GM12878 (cell line): ENCODE results near the gene ELK4. TPM values are rescaled to one million over a fixed set of nuclear protein-coding genes. Genes with fewer than 3 reads are reported as not detected.

ENCODE experiments used
- ATAC-seq: fragments of 200-7000 bp; cut with Tn5 transposase; 3 replicates; pipeline ENCODE4 v1.9.1; 2020; ENCODE audit warnings: mild to moderate bottlenecking, moderate library complexity
- BruUV-seq: library from RNA; stranded (reverse); fragments of 400-500 nt; replicated peaks from 2 replicates; lab custom pipeline; 2021; lab: Mats Ljungman, UMichigan
- CTCF ChIA-PET: fragments of 300-600 bp; sonication (Branson Sonifier 250); formaldehyde crosslinking; extraction: SDS; loops from one replicate; lab custom pipeline; 2021; ENCODE audit warnings: inconsistent platforms; lab: Yijun Ruan, JAX
- POLR2A ChIA-PET: fragments of 350-600 bp; formaldehyde crosslinking; extraction: SDS; loops from one replicate; lab custom pipeline; 2021; ENCODE audit warnings: inconsistent platforms; lab: Charles Lee
- RAD21 ChIA-PET: fragments of 300-600 bp; sonication (Branson Sonifier 250); formaldehyde crosslinking; loops from one replicate; lab custom pipeline; 2023; ENCODE audit warnings: antibody characterized with exemption; ENCODE audit not compliant: unreplicated experiment; lab: Charles Lee
- SMC1A ChIA-PET: fragments of 300-600 bp; sonication (Branson Sonifier 250); formaldehyde crosslinking; loops from one replicate; lab custom pipeline; 2023; ENCODE audit not compliant: unreplicated experiment, uncharacterized antibody; lab: Charles Lee
- DNase-seq: peaks from one replicate; pipeline ENCODE4 v3.0.0-alpha.2; 2011; ENCODE audit warnings: low read depth, low spot score
- FAIRE-seq: peaks from 3 replicates; lab custom pipeline; 2011; peaks lifted over from hg19 to GRCh38; lab: Jason Lieb, UNC
- H2AFZ ChIP-seq: 2 replicates; pipeline ENCODE4 v1.6.0; 2011; ENCODE audit warnings: low read depth, low read length, control low read depth; ENCODE audit not compliant: control insufficient read depth
- H3K27ac ChIP-seq: 2 replicates; pipeline ENCODE4 v1.5.1; 2011; ENCODE audit warnings: control low read depth; ENCODE audit not compliant: control insufficient read depth, insufficient read depth
- H3K27me3 ChIP-seq, 2 experiments: replicated peaks in 1 of 2; 2 replicates each; pipeline versions ENCODE4 v1.6.0 to v1.6.1; 2011; ENCODE audit warnings: low read length in 1 of 2; ENCODE audit not compliant: control insufficient read depth in 2 of 2, insufficient read depth in 2 of 2
- H3K36me3 ChIP-seq, 2 experiments: 2 replicates each; pipeline ENCODE4 v1.5.1; 2011; ENCODE audit warnings: low read length in 1 of 2; ENCODE audit not compliant: control insufficient read depth in 2 of 2, insufficient read depth in 2 of 2
- H3K4me1 ChIP-seq: 2 replicates; pipeline ENCODE4 v1.6.1; 2011; ENCODE audit warnings: mild to moderate bottlenecking, low read length, moderate library complexity, mixed read lengths; ENCODE audit not compliant: control insufficient read depth, insufficient read depth
- H3K4me2 ChIP-seq: 2 replicates; pipeline ENCODE4 v1.6.0; 2011; ENCODE audit warnings: control low read depth; ENCODE audit not compliant: control insufficient read depth, insufficient read depth
- H3K4me3 ChIP-seq: fragments of 200-600 bp; sonication (generic); 2 replicates; pipeline ENCODE4 v1.5.1; 2016
- H3K79me2 ChIP-seq: 2 replicates; pipeline ENCODE4 v1.6.0; 2011; ENCODE audit warnings: low read length; ENCODE audit not compliant: control insufficient read depth, insufficient read depth
- H3K9ac ChIP-seq: 2 replicates; pipeline ENCODE4 v1.8.0; 2011; ENCODE audit warnings: low read length, control low read depth, mixed read lengths; ENCODE audit not compliant: control insufficient read depth, insufficient read depth
- H3K9me3 ChIP-seq: replicated peaks from 3 replicates; pipeline ENCODE4 v1.5.1; 2011; ENCODE audit warnings: mild to moderate bottlenecking, low read length; ENCODE audit not compliant: control insufficient read depth, insufficient read depth
- H4K20me1 ChIP-seq: 2 replicates; pipeline ENCODE4 v1.6.0; 2011; ENCODE audit not compliant: control insufficient read depth, insufficient read depth
- BACH1 ChIP-seq: fragments of 450-650 bp; IDR thresholded peaks from 2 replicates; pipeline ENCODE4 v1.6.1; 2017; ENCODE audit warnings: mild to moderate bottlenecking, borderline replicate concordance
- CHD1 ChIP-seq: IDR thresholded peaks from 2 replicates; pipeline ENCODE4 v1.6.1; 2012; ENCODE audit warnings: low read depth, low read length, improper control_type of control experiment
- GATAD2B ChIP-seq: fragments of 450-650 bp; conservative IDR thresholded peaks from 2 replicates; pipeline ENCODE4 v1.6.1; 2017; ENCODE audit warnings: low read depth, mild to moderate bottlenecking, moderate library complexity
- NFYA ChIP-seq: IDR thresholded peaks from 2 replicates; pipeline ENCODE4 v1.6.1; 2011; ENCODE audit warnings: low read depth, mild to moderate bottlenecking, low read length, improper control_type of control experiment, borderline replicate concordance
- PML ChIP-seq: IDR thresholded peaks from 2 replicates; pipeline ENCODE4 v1.6.1; 2012; ENCODE audit warnings: low read length, inconsistent platforms
- RFX5 ChIP-seq: IDR thresholded peaks from 2 replicates; pipeline ENCODE4 v1.6.1; 2011; ENCODE audit warnings: low read depth, low read length, improper control_type of control experiment
- RUNX3 ChIP-seq: IDR thresholded peaks from 2 replicates; pipeline ENCODE4 v1.6.1; 2012; ENCODE audit warnings: low read length, inconsistent platforms
- SIN3A ChIP-seq: IDR thresholded peaks from 2 replicates; pipeline ENCODE4 v1.6.1; 2012; ENCODE audit warnings: low read depth, low read length, improper control_type of control experiment
- SMAD5 ChIP-seq: IDR thresholded peaks from 2 replicates; pipeline ENCODE4 v1.6.1; 2016; ENCODE audit warnings: antibody characterized with exemption, low read depth
- SMARCA5 ChIP-seq: fragments of 450-650 bp; IDR thresholded peaks from 2 replicates; pipeline ENCODE4 v1.6.1; 2017; ENCODE audit warnings: mild to moderate bottlenecking
- YY1 ChIP-seq: IDR thresholded peaks from 2 replicates; pipeline ENCODE4 v1.6.1; 2011; ENCODE audit warnings: low read depth, mild to moderate bottlenecking, low read length
- ZNF207 ChIP-seq: fragments of 450-650 bp; IDR thresholded peaks from 2 replicates; pipeline ENCODE4 v1.6.1; 2014; ENCODE audit warnings: antibody characterized with exemption, mild to moderate bottlenecking, borderline replicate concordance
- ZNF24 ChIP-seq: fragments of 450-650 bp; IDR thresholded peaks from 2 replicates; pipeline ENCODE4 v1.6.1; 2017; ENCODE audit warnings: antibody characterized with exemption, mild to moderate bottlenecking
- WGBS: methylation state at CpG from one replicate; pipeline ENCODE4 v1.1.6; 2016; ENCODE audit warnings: low lambda C conversion rate; ENCODE audit not compliant: insufficient replicate concordance, insufficient coverage; ENCODE audit errors: missing lambda C conversion rate; 5-methylcytosine and 5-hydroxymethylcytosine counted together
- in situ Hi-C: fragments of 300-500 bp; cut with MboI; formaldehyde crosslinking; loops from 9 replicates; pipeline ENCODE4 v1.14.3; 2018; ENCODE audit warnings: mixed read lengths
- intact Hi-C: fragments of 100-400 bp; cut with micrococcal nuclease; formaldehyde crosslinking; loops from one replicate; pipeline ENCODE4 v1.14.2; 2022; ENCODE audit not compliant: unreplicated experiment
- polyA plus RNA-seq, 11 experiments: library from polyadenylated mRNA; depleted of rRNA in 4 of 11; unstranded in 6 of 11; stranded (reverse) in 5 of 11; fragments of >200 nt; fragmentation: Nextera tagmentation in 4 of 11; fragmentation: Illumina TruSeq in 1 of 11; extraction: Ambion mirVana in 4 of 11; extraction: Trizol in 1 of 11; gene quantifications; 1 replicate in 1 of 11; 2 replicates in 10 of 11; pipeline versions ENCODE4 v1.2.1 to v1.2.3, GENCODE V29; 2011 to 2016; ENCODE audit warnings: inconsistent platforms in 2 of 11, missing spikeins in 2 of 11, low read depth in 1 of 11
- total RNA-seq, 4 experiments: library from RNA; depleted of rRNA in 3 of 4; stranded (reverse); fragments of >200 nt in 3 of 4; fragmentation: Illumina TruSeq in 1 of 4; extraction: Trizol in 1 of 4; gene quantifications; 2 replicates each; pipeline versions ENCODE4 v1.2.1 to v1.2.3, GENCODE V29; 2013 to 2021
- TF ChIP-seq, protein P1 (sequence below): fragments of 450-650 bp; IDR thresholded peaks from 2 replicates; pipeline ENCODE4 v1.6.1; 2017; ENCODE audit warnings: low read depth, mild to moderate bottlenecking, moderate library complexity
- TF ChIP-seq, protein P2 (sequence below): IDR thresholded peaks from 2 replicates; pipeline ENCODE4 v1.6.1; 2011; ENCODE audit warnings: low read depth, mild to moderate bottlenecking, low read length, moderate library complexity, borderline replicate concordance; ENCODE audit errors: extremely low read depth
- TF ChIP-seq, protein P3 (sequence below): fragments of 450-650 bp; formaldehyde crosslinking; IDR thresholded peaks from 2 replicates; pipeline ENCODE4 v1.4.0; 2022; ENCODE audit warnings: mild to moderate bottlenecking, moderate library complexity

Gene ELK4
- total and polyA plus RNA-seq, 10 of the 15 experiments (the other 5 are each of a cell fraction or from before 2014, with no cell fraction given): 5.2 to 71.5 (median 18.5) TPM

DNA sequence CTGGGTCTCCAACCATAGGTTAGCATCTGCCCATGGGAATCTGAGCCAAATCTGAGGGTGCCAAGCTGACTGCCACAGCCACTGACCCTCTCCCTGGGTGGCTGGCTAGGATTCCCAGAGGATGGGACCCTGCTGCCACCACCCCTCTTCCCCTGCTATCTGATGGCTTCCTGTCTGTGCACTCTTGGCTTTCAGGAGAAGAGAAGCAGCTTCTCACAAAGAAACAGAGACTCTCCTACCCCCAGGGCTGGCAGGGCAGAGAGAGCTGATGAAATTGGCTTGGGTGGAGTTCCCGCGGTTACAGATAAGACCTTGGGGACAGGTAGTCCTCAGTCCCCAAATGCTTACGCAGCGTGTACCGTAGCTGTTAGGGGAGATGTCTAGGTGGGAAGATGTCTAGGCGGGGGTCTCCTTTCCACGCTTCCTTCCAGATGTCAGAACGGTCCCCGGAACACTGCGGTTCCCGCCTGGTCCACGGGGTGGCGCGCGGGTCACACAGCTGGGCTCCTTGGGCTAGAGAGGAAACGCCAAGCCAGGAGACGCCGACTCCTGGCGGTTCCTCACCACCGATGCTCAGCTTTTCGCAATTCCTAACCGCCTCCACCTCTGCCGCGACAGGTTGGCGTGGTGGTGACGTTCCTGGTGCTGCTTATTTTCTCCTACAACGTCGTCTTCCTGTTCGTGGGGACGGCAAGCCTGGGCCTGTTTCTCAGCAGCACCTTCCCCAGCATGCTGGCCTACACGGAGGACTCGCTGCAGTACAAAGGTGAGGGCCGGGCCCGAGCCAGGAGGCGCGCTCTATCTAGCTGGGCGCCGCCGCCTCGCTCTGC is 40.1 kb downstream of the ELK4 start:
- ChIA-PET SMC1A (interaction anchor here (0.7 to 11.9 kb wide), 39 partner anchors 8 to 388 kb away, joined by 3 to 415 read pairs (median 5); partner anchors contain the start of gene ELK4), POLR2A (interaction anchor here (0.6 to 6.5 kb wide), 19 partner anchors 9 to 104 kb away, joined by 3 to 80 read pairs (median 4); partner anchors contain the start of gene ELK4), RAD21 (interaction anchor here (0.6 to 11.8 kb wide), 38 partner anchors 9 to 415 kb away, joined by 3 to 452 read pairs (median 4); partner anchors contain the start of gene ELK4), CTCF (interaction anchor here (0.7 to 12.3 kb wide), 50 partner anchors 9 to 393 kb away, joined by 3 to 575 read pairs (median 5); partner anchors contain the start of gene ELK4)
- H2AFZ ChIP-seq: peak overlapping the region; percentile 94
- in situ Hi-C loops: loop anchor here (5.0 kb wide), 1 partner anchor 66 kb away; no protein-coding TSS in a partner anchor
- H3K4me2 ChIP-seq: peak overlapping the region; percentile 86
- peak; percentile 59 for DNase-seq
- H3K36me3 ChIP-seq: no peaks in the 10 kb centered on the region
- peaks cover 36% of the 10 kb centered on the region for H3K4me1 ChIP-seq
- no peaks in the 10 kb centered on the region for H3K27me3 ChIP-seq
- H3K27ac ChIP-seq: peak overlapping the region; percentile 71
- no TSS peak for BruUV-seq
- peaks cover 7% of the 10 kb centered on the region for H3K79me2 ChIP-seq
- peak; percentile 79 for ATAC-seq
- intact Hi-C loops: loop anchor here (1.0 to 5.0 kb wide), 5 partner anchors 41 to 386 kb away; partner anchors contain the start of gene ELK4
- H3K9ac ChIP-seq: peak overlapping the region; percentile 59
- peak overlapping the region; percentile 66; the same call in 1 of the 2 replicates for H3K4me3 ChIP-seq
- H4K20me1 ChIP-seq: no peaks in the 10 kb centered on the region
- no peaks in the 10 kb centered on the region for H3K9me3 ChIP-seq
- FAIRE-seq: peak; percentile 18
- 1% methylated on average over 37 of the region's 40 CpGs for WGBS
- peak; percentile 90 for TF ChIP-seq RUNX3
- peak; percentile 42; the same call in 1 of the 2 replicates for TF ChIP-seq SIN3A
- TF ChIP-seq CHD1: peak; percentile 84; the same call in 1 of the 2 replicates
- TF ChIP-seq YY1: peak; percentile 82
- TF ChIP-seq, protein P1, sequence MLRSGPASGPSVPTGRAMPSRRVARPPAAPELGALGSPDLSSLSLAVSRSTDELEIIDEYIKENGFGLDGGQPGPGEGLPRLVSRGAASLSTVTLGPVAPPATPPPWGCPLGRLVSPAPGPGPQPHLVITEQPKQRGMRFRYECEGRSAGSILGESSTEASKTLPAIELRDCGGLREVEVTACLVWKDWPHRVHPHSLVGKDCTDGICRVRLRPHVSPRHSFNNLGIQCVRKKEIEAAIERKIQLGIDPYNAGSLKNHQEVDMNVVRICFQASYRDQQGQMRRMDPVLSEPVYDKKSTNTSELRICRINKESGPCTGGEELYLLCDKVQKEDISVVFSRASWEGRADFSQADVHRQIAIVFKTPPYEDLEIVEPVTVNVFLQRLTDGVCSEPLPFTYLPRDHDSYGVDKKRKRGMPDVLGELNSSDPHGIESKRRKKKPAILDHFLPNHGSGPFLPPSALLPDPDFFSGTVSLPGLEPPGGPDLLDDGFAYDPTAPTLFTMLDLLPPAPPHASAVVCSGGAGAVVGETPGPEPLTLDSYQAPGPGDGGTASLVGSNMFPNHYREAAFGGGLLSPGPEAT: peak; percentile 57; the same call in 1 of the 2 replicates
- peak; percentile 97 for TF ChIP-seq SMARCA5
- TF ChIP-seq, protein P2, sequence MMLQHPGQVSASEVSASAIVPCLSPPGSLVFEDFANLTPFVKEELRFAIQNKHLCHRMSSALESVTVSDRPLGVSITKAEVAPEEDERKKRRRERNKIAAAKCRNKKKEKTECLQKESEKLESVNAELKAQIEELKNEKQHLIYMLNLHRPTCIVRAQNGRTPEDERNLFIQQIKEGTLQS: peak; percentile 25; the same call in 1 of the 2 replicates
- TF ChIP-seq ZNF207: peak; percentile 96
- peak; percentile 60; the same call in 1 of the 2 replicates for TF ChIP-seq ZNF24
- TF ChIP-seq SMAD5: no peak
- peak; percentile 71; the same call in 1 of the 2 replicates for TF ChIP-seq BACH1
- TF ChIP-seq PML: no peak
- no peak for TF ChIP-seq NFYA
- TF ChIP-seq GATAD2B: peak; percentile 82; the same call in 1 of the 2 replicates
- TF ChIP-seq, protein P3, sequence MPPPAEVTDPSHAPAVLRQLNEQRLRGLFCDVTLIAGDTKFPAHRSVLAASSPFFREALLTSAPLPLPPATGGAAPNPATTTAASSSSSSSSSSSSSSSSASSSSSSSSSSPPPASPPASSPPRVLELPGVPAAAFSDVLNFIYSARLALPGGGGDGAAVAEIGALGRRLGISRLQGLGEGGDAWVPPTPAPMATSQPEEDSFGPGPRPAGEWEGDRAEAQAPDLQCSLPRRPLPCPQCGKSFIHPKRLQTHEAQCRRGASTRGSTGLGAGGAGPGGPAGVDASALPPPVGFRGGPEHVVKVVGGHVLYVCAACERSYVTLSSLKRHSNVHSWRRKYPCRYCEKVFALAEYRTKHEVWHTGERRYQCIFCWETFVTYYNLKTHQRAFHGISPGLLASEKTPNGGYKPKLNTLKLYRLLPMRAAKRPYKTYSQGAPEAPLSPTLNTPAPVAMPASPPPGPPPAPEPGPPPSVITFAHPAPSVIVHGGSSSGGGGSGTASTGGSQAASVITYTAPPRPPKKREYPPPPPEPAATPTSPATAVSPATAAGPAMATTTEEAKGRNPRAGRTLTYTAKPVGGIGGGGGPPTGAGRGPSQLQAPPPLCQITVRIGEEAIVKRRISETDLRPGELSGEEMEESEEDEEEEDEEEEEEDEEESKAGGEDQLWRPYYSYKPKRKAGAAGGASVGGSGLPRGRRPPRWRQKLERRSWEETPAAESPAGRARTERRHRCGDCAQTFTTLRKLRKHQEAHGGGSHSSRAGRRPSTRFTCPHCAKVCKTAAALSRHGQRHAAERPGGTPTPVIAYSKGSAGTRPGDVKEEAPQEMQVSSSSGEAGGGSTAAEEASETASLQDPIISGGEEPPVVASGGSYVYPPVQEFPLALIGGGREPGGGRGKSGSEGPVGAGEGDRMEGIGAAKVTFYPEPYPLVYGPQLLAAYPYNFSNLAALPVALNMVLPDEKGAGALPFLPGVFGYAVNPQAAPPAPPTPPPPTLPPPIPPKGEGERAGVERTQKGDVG (CRISPR knock-in tag): no peak
- TF ChIP-seq RFX5: no peak
